Umbilical cord (tissue), 2 donors: ENCODE data around the gene TBX19. TPM values are rescaled to one million over a fixed set of nuclear protein-coding genes. Genes with fewer than 3 reads are reported as not detected.

ENCODE experiments used
- DNase-seq: peaks from one replicate; pipeline ENCODE4 v3.0.0-alpha.2; 2015; ENCODE audit warnings: low spot score
- total RNA-seq: library from RNA; depleted of rRNA; stranded (reverse); fragments of >200 nt; gene quantifications from one replicate; pipeline ENCODE4 v1.2.3, GENCODE V29; 2014; ENCODE audit warnings: low replicate concordance; ENCODE audit not compliant: insufficient read depth

Gene TBX19
- total RNA-seq, 1 donor from 2014 or later = 0.72 TPM

DNA sequence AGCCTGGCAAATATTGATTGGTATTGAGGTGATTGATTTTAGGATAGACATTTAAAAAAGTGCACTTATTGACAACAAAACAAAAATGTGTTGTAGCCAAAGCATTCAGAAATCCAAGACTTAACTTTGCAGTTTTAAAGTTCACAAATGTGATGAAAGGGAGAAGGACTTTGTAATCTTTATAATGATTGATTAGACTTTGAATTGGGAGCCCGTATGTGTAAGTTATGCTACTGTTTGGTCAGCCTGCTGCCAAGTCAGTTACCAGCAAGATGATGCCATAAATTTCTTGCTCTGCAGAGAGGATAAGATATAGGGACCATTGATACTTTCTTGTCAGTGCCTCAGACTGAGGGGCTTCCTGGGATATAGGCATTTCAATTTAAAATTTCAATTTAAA lies 39.5 kb downstream of the TBX19 start:
- no peak for DNase-seq

DNA sequence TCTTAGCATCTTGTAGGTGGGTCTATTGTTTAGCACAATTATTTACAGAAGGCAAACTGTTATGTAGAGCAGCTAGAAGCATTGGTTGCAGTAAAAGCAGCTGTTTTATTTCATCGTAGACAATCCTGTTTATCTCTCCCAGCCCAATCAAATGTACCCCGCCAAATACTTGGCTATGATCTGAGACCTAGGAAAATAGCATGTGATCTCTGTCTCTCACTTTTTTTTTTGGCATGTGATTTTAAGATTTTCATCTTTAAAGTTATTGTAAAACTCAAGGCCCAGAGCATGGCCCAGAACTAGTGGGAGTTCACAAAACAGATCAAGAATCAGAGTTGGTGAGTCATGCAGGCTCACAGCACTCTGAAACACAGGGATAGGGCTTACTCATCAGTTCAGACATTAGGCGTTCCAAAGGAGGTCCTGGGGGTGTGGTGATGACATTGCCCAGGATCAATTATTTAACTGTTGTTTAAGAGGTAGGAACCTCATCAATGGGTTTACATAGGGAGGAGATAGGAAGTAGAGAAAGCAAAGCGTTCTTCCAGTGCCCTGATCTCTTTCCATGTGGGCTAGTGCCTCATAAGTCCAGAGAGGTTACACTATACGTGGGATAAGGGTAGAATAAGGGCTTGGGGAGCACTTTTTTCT lies 40.2 kb downstream of the TBX19 start:
- peak; percentile 91 for DNase-seq

DNA sequence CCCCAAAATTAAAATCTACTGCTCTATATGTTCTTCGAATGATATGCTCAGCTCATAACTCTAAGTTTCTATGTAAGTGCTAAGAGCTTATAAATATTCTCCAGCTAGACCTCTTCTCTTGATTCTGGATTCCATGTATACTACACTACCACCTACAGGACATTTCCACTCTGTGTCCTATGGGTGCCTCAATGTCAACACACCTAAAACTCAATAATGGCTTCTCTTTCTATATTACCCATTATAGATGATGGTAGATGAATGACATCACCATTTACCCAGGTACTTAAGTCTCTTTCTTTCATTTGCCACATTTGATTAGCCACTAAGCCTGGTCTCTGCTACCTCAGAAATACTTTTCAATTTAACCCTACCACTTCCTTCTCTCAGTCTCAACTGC lies 41.3 kb downstream of the TBX19 start:
- DNase-seq = peak; percentile 33

DNA sequence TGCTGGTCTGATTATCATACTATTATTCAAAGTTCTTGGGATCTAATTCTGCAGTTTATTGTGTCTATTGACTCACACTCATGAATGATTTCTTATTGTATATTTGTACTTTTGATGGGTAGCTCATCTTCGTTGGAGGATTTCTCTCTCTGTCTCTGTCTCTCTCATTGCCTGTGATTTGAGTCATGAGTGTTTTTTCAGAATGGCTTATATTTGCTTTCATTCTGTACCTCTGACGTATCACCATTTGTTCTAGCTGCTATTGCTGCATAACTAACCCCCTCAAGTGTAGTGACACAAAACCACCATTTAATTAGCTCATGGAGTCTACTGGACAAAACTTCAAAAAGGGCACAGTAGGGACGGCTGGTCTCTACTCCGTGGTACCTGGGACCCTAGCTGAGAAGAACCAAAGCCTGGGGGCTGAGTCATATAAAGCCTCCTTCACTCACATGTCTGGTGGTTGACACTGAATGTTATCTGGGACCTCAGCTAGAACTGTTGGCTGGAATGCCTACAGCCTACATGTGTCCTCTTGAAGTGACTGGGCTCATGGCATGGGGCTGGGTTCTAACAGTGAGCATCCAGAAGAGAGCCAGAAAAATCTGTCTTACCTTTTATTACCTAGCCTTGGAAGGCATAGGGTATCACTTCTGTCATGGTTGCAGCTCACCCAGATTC lies 44.2 kb downstream of the TBX19 start:
- no peak for DNase-seq

DNA sequence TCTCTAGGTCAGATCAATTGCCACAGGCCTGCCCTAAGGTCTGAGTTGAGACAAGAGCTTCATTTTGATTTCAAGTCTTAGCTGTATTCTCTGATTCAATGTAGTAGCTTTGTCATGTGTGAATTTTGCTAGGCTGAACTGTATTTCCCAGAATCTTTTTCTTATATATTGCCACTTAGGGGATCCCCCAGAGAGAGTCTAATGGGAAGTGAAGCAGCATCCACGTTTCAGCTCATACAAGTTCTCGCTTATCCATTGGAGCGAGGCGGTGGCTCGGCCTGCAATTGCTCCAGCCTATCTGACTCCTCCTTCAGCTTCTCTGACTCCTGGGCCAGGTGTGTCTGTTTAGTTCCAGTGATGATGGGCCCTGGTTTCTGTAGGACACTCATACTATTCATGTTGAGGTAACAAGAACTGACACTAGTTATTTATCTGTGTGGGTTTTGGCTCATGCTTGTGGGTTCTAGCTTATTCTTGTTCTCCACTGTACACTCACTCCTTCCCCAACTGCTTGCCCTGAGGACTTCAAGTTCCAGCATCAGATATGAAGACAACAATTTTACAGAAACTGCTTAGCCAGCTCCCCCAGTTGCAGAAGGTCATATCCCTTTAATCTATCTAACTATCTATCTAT lies 48.2 kb downstream of the TBX19 start:
- no peak for DNase-seq

DNA sequence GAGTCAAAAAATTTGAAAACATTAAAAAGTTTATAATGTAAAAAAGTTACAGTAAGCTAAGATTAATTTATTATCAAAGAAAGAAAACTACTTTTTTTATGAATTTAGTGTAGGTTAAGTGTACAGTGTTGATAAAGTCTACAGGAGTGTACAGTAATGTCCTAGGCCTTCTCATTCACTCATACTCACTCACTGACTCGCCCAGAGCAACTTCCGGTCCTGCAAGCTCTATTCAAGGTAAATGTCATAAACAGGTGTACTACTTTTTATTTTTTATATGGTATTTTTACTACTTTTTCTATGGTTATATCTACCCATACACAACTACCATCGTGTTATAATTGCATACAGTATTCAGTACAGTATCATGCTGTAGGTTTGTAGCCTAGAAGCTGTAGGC lies 49.6 kb downstream of the TBX19 start:
- no peak for DNase-seq

DNA sequence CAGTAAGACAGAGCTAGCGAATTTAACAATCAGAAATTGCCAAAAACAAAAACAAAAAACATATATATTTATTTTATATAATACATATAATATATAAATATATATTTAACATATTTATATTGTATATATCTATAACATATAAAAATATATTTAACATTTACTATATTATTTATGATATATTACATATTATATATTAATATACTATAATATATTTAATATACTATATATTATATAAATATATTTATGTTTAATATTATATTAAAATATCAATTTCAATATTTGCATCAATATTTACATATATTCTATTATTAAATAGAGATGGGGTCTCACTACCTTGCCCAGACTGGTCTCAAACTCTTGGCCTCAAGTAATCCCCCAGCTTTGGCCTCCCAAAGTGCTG lies 50.9 kb downstream of the TBX19 start:
- no peak for DNase-seq

DNA sequence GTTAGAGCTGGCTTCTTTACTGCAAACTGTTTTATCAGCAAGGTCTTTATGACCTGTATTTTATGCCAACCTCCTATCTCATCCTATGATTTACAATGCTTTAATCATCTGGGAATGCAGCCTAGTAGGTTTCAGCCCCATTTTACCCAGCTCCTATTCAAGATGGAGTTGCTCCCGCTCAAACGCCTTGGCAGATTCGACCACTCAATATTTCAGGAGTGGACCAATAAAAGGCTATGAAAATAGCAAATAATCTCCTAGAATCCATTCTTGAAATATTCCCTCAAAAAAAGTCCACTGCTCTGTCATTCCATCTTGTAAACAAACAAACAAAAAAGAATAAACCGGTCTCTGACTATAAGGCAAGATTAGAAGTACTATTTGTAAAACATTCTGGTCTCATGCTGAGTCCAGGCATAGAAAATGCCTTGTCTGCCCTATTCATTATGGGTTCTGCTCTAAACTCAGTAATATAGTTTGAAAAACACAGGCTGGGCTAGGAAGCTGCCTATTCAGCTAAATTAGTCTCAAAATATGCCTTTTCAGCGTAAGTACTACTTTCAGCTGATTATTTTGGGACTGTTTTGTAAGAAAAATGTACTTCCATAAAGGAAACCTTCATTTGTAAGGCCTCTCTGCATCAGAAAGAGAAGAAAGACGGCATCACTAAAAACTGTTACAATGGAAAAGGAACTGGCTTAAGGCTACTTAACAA lies 53.0 kb downstream of the TBX19 start:
- DNase-seq = peak; percentile 16

DNA sequence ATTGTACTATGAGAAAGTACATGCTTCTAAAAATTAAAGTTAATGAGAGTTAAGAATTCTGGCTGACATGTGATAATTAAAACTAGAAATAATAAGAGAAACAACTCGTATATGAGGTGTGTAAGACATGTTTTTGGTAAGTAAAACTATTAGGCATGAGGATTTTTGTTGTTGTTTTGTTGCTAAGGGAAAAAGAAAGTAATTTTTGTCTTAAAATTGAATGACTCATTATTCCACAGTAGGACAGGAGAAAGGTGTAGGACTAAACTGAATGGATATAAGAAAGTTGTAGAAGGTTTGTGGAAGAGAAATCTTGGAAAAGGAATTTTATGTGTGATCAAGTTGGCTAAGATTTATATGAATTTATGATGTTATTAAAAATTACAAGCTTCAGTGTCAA lies 54.8 kb downstream of the TBX19 start:
- no peak for DNase-seq

DNA sequence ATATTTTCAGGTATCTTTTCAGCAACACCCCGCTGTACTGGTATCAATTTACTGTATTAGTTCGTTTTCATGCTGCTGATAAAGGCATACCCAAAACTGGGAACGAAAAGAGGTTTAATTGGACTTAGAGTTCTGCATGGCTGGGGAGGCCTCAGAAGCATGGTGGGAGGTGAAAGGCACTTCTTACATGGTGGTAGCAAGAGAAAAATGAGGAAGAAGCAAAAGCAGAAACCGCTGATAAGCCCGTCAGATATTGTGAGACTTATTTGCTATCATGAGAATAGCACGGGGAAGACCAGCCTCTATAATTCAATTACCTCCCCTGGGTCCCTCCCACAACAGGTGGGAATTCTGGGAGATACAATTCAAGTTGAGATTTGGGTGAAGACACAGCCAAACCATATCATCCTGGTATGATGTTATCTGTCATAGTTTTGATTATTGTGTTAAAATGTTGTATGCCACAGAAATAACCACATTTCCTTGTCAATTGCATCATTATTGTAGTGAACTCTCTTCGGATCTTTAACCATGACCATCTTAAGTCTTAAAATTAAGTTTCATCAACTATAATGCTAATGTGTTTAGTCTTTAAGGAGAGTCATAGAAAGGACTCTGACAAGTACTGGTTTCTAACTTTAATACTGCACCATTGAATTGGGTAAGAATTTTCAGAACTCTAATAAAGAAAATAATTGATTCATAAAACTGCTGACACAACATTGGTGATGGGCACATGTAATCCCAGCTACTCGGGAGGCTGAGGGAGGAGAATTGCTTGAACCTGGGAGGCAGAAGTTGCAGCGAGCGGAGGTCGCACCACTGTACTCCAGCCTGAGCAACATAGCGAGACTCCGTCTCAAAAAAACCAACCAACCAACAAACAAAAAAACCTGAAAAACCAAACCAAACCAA lies 58.2 kb downstream of the TBX19 start:
- no peak for DNase-seq

DNA sequence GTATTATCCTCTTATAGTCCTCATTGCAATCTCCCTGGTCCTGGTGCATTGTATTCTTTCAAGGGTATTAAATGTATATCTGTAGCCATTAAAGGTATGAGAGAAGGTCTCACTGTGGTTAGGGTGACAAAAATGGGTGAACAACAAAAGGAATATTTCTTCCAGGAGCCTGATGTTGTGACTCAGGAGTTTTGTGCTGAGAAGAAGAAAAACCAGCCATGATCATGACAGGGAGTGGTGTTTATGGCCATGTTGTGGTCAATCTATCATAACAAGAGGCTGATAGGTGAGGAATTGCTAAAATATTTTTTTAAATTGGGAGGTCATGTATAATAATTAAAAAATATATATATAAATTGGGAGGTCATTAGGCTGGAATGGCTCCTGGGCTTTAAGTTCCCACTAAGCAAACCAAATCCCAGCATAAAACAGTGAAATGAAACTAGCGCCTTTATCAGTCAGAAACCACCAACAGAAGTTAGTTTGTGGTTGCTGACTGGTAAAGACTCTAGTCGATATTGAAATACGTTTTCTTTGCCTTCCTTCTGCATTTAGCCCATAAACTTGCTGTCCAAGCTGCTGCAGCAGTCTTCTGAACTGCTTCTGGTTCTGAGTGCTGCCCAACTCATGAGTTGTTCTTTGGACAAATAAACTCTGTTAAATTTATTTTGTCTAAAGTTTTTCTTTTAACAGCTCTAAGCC lies 60.3 kb downstream of the TBX19 start:
- no peak for DNase-seq

DNA sequence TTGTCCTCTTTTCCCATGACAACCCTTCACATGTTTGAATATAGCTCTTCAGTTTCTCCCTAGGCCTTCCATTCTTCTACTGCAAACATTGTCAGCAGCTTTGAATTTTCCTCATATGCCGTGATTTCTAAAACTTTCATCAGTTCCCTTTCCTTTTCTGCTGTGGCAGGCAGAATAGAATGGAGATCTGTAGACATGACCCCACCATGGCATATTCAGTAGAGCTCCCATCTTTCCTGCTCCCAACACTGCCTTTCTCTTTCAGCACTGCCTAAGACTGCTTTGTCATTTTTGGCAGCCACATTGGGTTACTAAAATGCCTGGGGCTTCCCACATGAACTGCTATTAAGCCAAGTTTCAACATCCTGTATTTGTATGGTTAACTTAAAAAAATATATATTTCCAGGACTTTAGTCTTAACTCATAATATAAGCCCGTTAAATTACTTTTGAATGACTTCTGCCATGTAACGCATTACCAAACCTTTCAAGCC lies 60.9 kb downstream of the TBX19 start:
- no peak for DNase-seq

DNA sequence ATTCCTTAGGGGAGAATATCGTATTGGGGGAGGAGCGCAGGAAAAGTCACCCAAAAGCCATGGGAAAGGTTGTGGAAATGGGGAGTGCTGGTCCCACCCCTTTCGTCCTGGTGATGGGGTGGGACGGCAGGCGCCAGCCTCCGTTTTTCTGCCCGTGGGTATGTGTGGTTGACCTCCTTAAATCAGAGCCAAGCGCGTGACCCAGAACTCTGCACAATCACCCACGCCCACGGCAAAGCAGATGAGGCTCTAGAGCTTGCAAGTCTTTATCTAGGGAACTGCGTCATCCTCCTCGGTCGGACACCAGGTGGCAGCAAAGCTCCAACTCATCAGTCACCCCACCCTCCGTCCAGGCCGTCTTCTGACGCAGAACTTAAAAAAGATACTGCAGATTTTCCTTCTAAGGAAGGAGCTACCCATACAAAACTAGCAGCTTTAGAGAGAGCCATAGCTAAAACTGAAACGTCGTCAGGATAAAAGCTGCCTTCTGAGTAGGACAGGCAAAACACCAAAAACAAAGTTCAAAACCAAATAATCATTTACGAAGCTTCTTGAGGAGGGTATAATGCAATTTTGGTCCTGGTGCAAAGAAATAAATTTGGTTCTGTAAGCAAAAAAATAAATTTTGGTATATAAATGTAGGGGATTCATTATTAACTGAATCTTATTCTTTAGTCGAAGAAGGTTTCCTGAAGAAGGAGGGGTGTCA lies 62.0 kb downstream of the TBX19 start:
- DNase-seq = peak; percentile 92

DNA sequence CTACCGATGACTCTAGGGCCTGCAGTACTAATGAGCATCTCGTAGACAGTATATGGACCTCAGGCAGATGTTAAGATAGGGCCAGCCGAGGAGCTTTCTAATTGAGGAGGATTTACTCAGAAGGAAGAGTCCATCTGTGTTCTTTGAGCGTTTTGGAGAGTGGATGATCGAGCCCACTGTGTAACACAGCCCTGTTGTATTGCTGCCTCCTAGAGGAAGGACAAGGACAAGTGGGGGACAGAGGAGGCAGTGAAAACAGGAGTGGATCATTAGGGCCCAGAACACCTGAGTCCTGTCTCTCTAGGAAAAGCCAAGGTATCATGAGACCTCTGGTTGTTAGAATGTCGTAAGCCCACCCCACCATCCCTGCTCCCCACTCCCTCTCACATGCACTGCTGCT lies 62.9 kb downstream of the TBX19 start:
- no peak for DNase-seq

DNA sequence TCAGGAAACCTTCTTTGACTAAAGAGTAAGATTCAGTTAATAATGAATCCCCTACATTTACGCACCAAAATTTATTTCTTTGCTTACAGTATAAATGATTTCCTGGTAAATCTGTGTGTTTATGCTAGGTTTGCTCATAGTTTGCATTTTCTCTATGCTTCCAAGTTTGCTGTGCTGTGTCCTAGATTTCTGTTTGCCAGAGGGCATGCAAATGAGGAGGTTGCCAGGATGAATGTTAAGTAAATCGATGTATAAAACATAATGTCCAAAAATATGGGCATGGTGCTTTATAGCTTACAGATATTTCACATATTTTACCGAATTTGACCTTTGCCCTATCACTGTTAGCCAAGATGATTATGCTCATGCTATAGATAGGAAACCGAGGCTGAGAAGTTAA lies 63.8 kb downstream of the TBX19 start:
- no peak for DNase-seq

DNA sequence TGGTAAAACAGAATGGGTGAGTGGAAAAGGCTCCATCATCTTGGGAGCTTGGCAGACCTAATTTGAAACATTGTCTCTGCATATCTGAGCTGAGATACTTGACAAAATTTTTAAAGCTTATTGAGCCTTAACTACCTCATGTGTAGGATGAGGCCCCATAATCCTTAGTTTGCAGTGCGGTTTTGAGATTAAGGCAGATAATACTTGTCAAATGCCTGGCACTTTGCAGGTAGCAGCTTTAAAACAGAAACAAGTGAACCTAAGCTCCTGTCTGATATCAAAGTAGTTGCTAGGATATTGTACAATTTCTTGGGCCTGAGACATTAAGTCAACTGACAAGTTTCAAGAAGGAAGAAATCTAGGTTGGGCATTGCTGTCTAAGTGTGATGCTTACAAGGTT lies 65.3 kb downstream of the TBX19 start:
- peak; percentile 45 for DNase-seq

DNA sequence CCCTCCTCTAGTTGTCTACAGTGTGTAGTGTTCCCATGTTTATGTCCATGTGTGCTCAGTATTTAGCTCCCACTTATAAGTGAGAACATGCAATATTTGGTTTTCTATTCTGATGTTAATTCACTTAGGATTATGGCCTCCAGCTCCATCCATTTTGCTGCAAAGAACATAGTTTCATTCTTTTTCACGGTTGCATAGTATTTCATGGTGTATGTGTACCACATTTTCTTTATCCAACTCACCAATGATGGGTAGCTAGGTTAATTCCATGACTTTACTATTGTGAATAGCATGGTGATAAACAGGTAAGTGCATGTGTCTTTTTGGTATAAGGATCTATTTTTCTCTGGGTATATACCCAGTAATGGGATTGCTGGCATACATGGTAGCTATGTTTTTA lies 67.0 kb downstream of the TBX19 start:
- DNase-seq = no peak

DNA sequence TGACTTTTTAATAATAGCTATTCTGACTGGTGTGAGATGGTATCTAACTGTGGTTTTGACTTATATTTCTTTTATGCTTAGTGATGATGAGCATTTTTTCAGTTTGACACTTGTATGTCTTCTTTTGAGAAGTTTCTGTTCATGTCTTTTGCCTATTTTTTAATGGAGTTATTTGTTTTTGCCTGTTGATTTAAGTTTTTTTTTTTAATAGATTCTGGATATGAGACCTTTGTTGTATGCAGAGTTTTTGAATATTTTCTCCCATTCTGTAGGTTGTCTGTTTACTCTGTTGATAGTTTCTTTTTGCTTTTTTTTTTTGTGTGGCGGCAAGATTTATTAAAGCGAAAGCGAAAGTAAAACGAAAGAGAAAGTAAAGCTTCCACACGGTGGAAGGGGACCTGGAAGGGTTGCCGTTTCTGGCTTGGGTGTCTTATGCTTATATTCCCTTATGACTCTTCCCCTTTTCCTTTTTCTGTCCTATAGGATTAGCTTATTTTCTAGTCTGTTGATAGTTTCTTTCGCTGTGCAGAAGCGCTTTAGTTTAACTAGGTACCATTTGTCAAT lies 67.6 kb downstream of the TBX19 start:
- no peak for DNase-seq
